Subcutaneous abdominal adipose tissue (tissue), 5 donors: Measurements from ENCODE around the gene RHCG.

Experiments
- H3K27ac ChIP-seq: one replicate; pipeline ENCODE4 v1.7.0; 2013; ENCODE audit warnings: low read depth, mild to moderate bottlenecking, inconsistent platforms, low read length, moderate library complexity
- H3K27me3 ChIP-seq, 5 donors: one replicate each; pipeline ENCODE4 v1.7.0; 2013; ENCODE audit warnings: low read length in 5 of 5, inconsistent platforms in 1 of 5; ENCODE audit not compliant: control insufficient read depth in 5 of 5, insufficient read depth in 4 of 5
- H3K36me3 ChIP-seq, 5 donors: one replicate each; pipeline ENCODE4 v1.7.0; 2013; ENCODE audit warnings: low read length in 5 of 5; ENCODE audit not compliant: control insufficient read depth in 5 of 5, insufficient read depth in 5 of 5
- H3K4me1 ChIP-seq, 5 donors: one replicate each; pipeline ENCODE4 v1.7.0; 2013; ENCODE audit warnings: low read length in 5 of 5, mild to moderate bottlenecking in 3 of 5, moderate library complexity in 1 of 5; ENCODE audit not compliant: control insufficient read depth in 5 of 5, insufficient read depth in 5 of 5
- H3K4me3 ChIP-seq, 5 donors: one replicate each; pipeline ENCODE4 v1.7.0; 2013; ENCODE audit warnings: low read length in 5 of 5, low read depth in 1 of 5
- H3K9ac ChIP-seq, 5 donors: one replicate each; pipeline ENCODE4 v1.7.0; 2013; ENCODE audit warnings: low read length in 5 of 5, mild to moderate bottlenecking in 4 of 5, moderate library complexity in 3 of 5
- H3K9me3 ChIP-seq, 5 donors: one replicate each; pipeline ENCODE4 v1.7.0; 2013; ENCODE audit warnings: low read length in 5 of 5; ENCODE audit not compliant: control insufficient read depth in 5 of 5
- donor health status: healthy.
- donor health status: healthy.
- donor health status: healthy.
- donor health status: healthy.
- donor health status: healthy.

Gene RHCG

GRCh38 chr15:89448825-89449224, 47.6 kb downstream of the RHCG start:
- Histone ChIP-seq H3K4me3 (no peak overlapping the region), H3K27me3 (peaks cover 11 to 58% (median 44%) of the 10 kb centered on the region in 5 donors), H3K4me1 (peaks cover 0 to 6% (median 2%) of the 10 kb centered on the region in 5 donors), H3K36me3 (no peaks in the 10 kb centered on the region), H3K9me3 (no peaks in the 10 kb centered on the region), H3K9ac (no peak overlapping the region), H3K27ac (no peak overlapping the region)

DNA sequence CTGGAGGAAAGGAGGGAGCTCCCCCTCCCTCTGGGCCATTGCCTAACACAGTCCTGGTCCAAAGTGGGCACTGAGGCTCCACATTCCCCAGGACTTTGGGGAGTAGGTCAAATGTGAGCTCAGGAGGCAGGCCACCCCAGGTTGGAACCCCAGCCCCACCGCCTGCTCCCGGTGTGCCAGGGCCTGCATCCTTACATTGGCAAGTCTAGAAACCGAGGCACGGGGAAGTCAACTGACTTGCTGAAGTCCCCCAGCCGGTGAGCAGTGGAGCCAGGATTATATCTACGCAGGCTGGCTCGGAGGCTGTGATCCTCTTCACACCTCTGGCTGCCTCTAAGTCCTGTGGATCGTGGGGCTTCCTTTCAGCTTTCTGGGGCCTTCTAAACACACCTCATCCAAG, 48.7 kb downstream of the RHCG start:
- no peak overlapping the region for H3K9ac ChIP-seq
- peaks cover 11 to 62% (median 52%) of the 10 kb centered on the region in 5 donors for H3K27me3 ChIP-seq
- H3K36me3 ChIP-seq, result no peaks in the 10 kb centered on the region
- H3K4me3 ChIP-seq, result no peak overlapping the region
- no peaks in the 10 kb centered on the region for H3K9me3 ChIP-seq
- no peak overlapping the region for H3K27ac ChIP-seq
- peaks cover 0 to 6% (median 2%) of the 10 kb centered on the region in 5 donors for H3K4me1 ChIP-seq

GRCh38 chr15:89446255-89446891, 50.0 kb downstream of the RHCG start:
- H3K9ac ChIP-seq, result no peak overlapping the region
- no peak overlapping the region for H3K27ac ChIP-seq
- H3K9me3 ChIP-seq, result no peaks in the 10 kb centered on the region
- H3K4me1 ChIP-seq, result peaks cover 0 to 6% (median 2%) of the 10 kb centered on the region in 5 donors
- no peak overlapping the region for H3K4me3 ChIP-seq
- peaks cover 9 to 61% (median 54%) of the 10 kb centered on the region in 5 donors for H3K27me3 ChIP-seq
- no peaks in the 10 kb centered on the region for H3K36me3 ChIP-seq

- Histone ChIP-seq H3K9ac (no peak overlapping the region), H3K4me1 (peaks cover 0 to 6% (median 2%) of the 10 kb centered on the region in 5 donors), H3K36me3 (no peaks in the 10 kb centered on the region), H3K27ac (no peak overlapping the region), H3K9me3 (no peaks in the 10 kb centered on the region), H3K27me3 (peaks cover 10 to 56% (median 55%) of the 10 kb centered on the region in 5 donors), H3K4me3 (no peak overlapping the region)
Measured at GRCh38 chr15:89445518-89445917, 50.9 kb downstream of the RHCG start.

GRCh38 chr15:89444241-89445225, 51.9 kb downstream of the RHCG start:
- Histone ChIP-seq H3K27me3 (peaks cover 10 to 58% (median 47%) of the 10 kb centered on the region in 5 donors), H3K4me3 (no peak overlapping the region), H3K9me3 (no peaks in the 10 kb centered on the region), H3K27ac (no peak overlapping the region), H3K36me3 (no peaks in the 10 kb centered on the region), H3K9ac (no peak overlapping the region), H3K4me1 (no peaks in the 10 kb centered on the region)

DNA sequence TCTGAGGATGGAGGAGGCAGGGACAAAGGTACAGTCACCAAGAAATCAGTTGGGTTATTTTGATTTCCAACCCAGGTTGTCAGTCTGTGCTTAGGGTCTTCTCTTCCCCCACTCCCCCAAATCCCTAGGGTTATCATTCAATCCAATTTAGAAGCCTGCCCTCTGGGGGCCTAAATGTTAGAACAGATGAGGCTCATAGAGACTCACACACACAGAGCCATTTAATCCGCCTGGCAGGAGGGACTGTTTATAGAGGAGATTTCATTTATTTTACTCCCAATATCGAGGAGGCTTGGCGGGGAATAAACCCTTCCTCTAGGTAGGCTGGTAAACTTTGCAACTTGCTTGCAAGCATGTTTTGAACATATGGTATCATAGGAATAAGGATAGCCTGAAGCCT, 52.8 kb downstream of the RHCG start:
- Histone ChIP-seq H3K36me3 (no peaks in the 10 kb centered on the region), H3K4me1 (no peaks in the 10 kb centered on the region), H3K27me3 (peaks cover 15 to 52% (median 42%) of the 10 kb centered on the region in 5 donors), H3K9me3 (no peaks in the 10 kb centered on the region), H3K27ac (no peak overlapping the region), H3K4me3 (no peak overlapping the region), H3K9ac (no peak overlapping the region)

DNA sequence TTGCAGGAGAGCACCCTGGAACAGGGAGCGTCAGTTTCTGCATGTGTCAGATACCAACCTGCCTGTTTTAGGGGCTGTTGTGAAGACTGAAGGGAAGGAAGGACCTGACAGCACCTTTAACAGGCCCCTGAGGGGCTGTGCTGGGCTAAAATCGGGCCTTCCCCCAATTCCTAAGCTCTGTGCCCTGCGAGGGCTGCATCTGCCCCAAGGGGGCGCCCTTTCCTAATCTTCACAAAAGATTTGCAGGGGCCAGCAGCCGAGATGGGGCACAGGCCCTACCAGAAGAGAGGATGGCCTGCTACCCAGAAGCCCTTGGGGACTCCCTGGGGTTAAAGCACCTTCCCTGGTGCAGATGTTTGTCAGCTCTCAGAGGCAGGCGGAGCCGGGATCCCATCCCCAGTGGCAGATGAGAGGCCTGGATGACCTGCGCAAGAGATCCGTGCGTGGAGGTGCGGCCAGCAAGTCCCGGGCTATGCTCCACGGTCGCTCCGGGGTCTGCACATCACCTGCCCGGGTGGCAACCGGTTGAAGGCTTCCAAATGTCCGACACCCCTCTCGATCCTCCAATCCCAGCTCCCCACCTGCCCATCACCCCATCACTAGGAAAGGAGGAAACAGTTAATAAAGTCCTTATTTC, 53.6 kb downstream of the RHCG start:
- H3K27me3 ChIP-seq, result peaks cover 18 to 45% (median 38%) of the 10 kb centered on the region in 5 donors
- H3K9me3 ChIP-seq, result no peaks in the 10 kb centered on the region
- H3K36me3 ChIP-seq, result no peaks in the 10 kb centered on the region
- H3K4me3 ChIP-seq, result no peak overlapping the region
- no peak overlapping the region for H3K27ac ChIP-seq
- no peak overlapping the region for H3K9ac ChIP-seq
- H3K4me1 ChIP-seq, result no peaks in the 10 kb centered on the region

DNA sequence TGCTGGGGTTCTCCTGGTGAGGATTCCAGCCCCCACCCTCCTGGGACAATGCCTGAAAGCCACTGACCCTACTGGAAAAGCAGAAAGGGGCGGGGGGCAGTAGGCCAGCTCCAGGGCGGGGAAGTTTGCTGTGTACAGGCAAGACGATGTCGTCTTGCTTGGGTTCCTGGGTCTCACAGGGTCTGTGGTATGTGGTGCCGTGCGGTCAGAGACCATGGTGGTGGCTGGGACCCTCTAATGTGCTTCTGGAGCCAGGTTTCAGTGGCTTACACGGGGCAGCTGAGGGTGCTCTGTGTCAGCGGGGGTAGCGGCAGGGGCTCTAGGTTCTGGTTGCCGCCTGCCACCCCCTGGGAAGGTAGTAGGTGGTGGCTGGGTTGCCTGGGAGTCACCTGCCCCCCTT, 54.2 kb downstream of the RHCG start:
- Histone ChIP-seq H3K27ac (no peak overlapping the region), H3K4me3 (no peak overlapping the region), H3K36me3 (no peaks in the 10 kb centered on the region), H3K4me1 (no peaks in the 10 kb centered on the region), H3K27me3 (peaks cover 19 to 41% (median 35%) of the 10 kb centered on the region in 5 donors), H3K9me3 (no peaks in the 10 kb centered on the region), H3K9ac (no peak overlapping the region)

DNA sequence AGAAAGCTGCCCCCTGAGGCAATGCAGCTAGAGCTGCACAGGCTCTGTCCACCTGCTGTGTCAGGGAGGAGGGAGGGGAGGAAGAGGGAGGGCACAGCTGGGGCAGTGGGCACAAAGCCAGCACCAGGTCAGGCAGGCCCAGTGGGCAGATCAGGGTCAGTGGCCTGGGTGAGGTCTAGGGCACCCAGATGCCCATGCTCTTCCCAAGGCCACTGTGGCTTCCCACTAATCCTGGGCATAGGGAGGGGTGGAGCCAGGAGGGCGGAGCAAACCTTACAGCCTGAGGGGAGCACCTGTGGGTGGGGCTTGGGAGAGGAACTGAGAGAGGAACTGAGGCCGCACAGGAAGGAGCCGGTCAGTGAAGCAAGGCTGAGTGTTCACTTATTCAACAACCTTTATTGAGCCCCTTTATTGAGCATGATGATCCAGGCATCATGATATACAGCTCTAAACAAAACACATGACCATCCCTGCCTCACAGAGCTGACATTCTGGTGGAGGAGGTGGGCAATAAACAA, 55.0 kb downstream of the RHCG start:
- H3K9ac ChIP-seq, result no peak overlapping the region
- no peaks in the 10 kb centered on the region for H3K4me1 ChIP-seq
- peaks cover 18 to 43% (median 35%) of the 10 kb centered on the region in 5 donors for H3K27me3 ChIP-seq
- no peaks in the 10 kb centered on the region for H3K9me3 ChIP-seq
- H3K27ac ChIP-seq, result no peak overlapping the region
- H3K4me3 ChIP-seq, result no peak overlapping the region
- H3K36me3 ChIP-seq, result no peaks in the 10 kb centered on the region
